K562 (cell line): ENCODE results near the gene BLOC1S3. TPM values are rescaled to one million over a fixed set of nuclear protein-coding genes. Genes with fewer than 3 reads are reported as not detected.

ENCODE experiments used
- ATAC-seq: fragments of 200-7000 bp; cut with Tn5 transposase; 3 replicates; pipeline ENCODE4 v1.9.1; 2020; ENCODE audit warnings: moderate library complexity
- BruUV-seq: library from RNA; stranded (reverse); fragments of 400-500 nt; replicated peaks from 2 replicates; lab custom pipeline; 2021; lab: Mats Ljungman, UMichigan
- CTCF ChIA-PET: fragments of 300-600 bp; formaldehyde crosslinking; extraction: SDS; loops from one replicate; lab custom pipeline; 2021; ENCODE audit warnings: low intra/inter-chr PET ratio; lab: Yijun Ruan, JAX
- POLR2A ChIA-PET: fragments of 300-600, 350-650 bp; sonication (Branson Sonifier 250); formaldehyde crosslinking; extraction: SDS; loops from one replicate; lab custom pipeline; 2021; ENCODE audit warnings: antibody characterized with exemption, inconsistent platforms; lab: Yijun Ruan, JAX
- DNase-seq, 4 experiments: peaks; one replicate each; pipeline versions ENCODE4 v3.0.0 to v3.0.0-alpha.2; 2011 to 2018; ENCODE audit warnings: low spot score in 3 of 4, mixed read lengths in 3 of 4; ENCODE audit errors: extremely low read depth in 1 of 4
- FAIRE-seq: peaks from 2 replicates; lab custom pipeline; 2011; peaks lifted over from hg19 to GRCh38; lab: Jason Lieb, UNC
- H2AFZ ChIP-seq: 2 replicates; pipeline ENCODE4 v1.6.0; 2011; ENCODE audit warnings: low read depth, low read length, control low read depth, inconsistent platforms
- H3K27ac ChIP-seq: fragments of 200-600 bp; 3 replicates; pipeline ENCODE4 v1.8.0; 2011; ENCODE audit warnings: low read depth, mild to moderate bottlenecking, control low read depth, inconsistent platforms, low read length, moderate library complexity, mixed read lengths; ENCODE audit errors: extremely low read depth
- H3K27me3 ChIP-seq, 2 experiments: fragments of 300-600 bp in 1 of 2; 2 replicates in 1 of 2; 3 replicates in 1 of 2; pipeline versions ENCODE4 v1.6.0 to v1.8.0; 2011; ENCODE audit warnings: inconsistent platforms in 2 of 2, low read length in 2 of 2, mild to moderate bottlenecking in 1 of 2, mixed read lengths in 1 of 2, moderate library complexity in 1 of 2; ENCODE audit not compliant: control insufficient read depth in 2 of 2, insufficient read depth in 2 of 2
- H3K36me3 ChIP-seq: fragments of 300-600 bp; 3 replicates; pipeline ENCODE4 v1.8.0; 2011; ENCODE audit warnings: mild to moderate bottlenecking, low read length, inconsistent platforms; ENCODE audit not compliant: control insufficient read depth, insufficient read depth
- H3K4me1 ChIP-seq, 2 experiments: fragments of 200-600 bp in 1 of 2; replicated peaks in 1 of 2; 2 replicates in 1 of 2; 3 replicates in 1 of 2; pipeline versions ENCODE4 v1.5.1 to v1.8.0; 2011; ENCODE audit warnings: inconsistent platforms in 2 of 2, low read length in 2 of 2, mild to moderate bottlenecking in 1 of 2, mixed read lengths in 1 of 2, moderate library complexity in 1 of 2; ENCODE audit not compliant: control insufficient read depth in 2 of 2, insufficient read depth in 2 of 2
- H3K4me2 ChIP-seq: 2 replicates; pipeline ENCODE4 v1.6.1; 2011; ENCODE audit warnings: low read length, control low read depth, inconsistent platforms, mixed read lengths; ENCODE audit not compliant: insufficient read depth
- H3K4me3 ChIP-seq: fragments of 200-600 bp; sonication (generic), shearing (Covaris generic); 2 replicates; pipeline ENCODE4 v1.5.1; 2016; ENCODE audit warnings: control low read depth, inconsistent platforms
- H3K79me2 ChIP-seq: fragments of 200-600 bp; 3 replicates; pipeline ENCODE4 v1.8.0; 2011; ENCODE audit warnings: low read length, inconsistent platforms; ENCODE audit not compliant: control insufficient read depth, insufficient read depth
- H3K9ac ChIP-seq, 2 experiments: 2 replicates each; pipeline versions ENCODE4 v1.6.0 to v1.6.1; 2011; ENCODE audit warnings: low read depth in 2 of 2, low read length in 2 of 2, control low read depth in 1 of 2, inconsistent platforms in 1 of 2, mild to moderate bottlenecking in 1 of 2, mixed read lengths in 1 of 2; ENCODE audit not compliant: insufficient read depth in 1 of 2
- H3K9me1 ChIP-seq: one replicate; pipeline ENCODE4 v1.6.0; 2011; ENCODE audit warnings: inconsistent platforms, mild to moderate bottlenecking, low read length, moderate library complexity; ENCODE audit not compliant: control insufficient read depth, insufficient read depth
- H3K9me3 ChIP-seq: replicated peaks from 2 replicates; pipeline ENCODE4 v1.5.1; 2011; ENCODE audit warnings: low read depth, low read length, inconsistent platforms; ENCODE audit not compliant: control insufficient read depth, insufficient read depth
- H4K20me1 ChIP-seq: replicated peaks from 2 replicates; pipeline ENCODE4 v1.6.1; 2011; ENCODE audit warnings: low read length, inconsistent platforms, mixed read lengths; ENCODE audit not compliant: control insufficient read depth, insufficient read depth
- JUNB ChIP-seq: fragments of 450-650 bp; formaldehyde crosslinking; conservative IDR thresholded peaks from 2 replicates; pipeline ENCODE4 v1.4.0; 2020; ENCODE audit warnings: mild to moderate bottlenecking
- L3MBTL2 ChIP-seq: fragments of 450-650 bp; IDR thresholded peaks from 2 replicates; pipeline ENCODE4 v1.6.1; 2016; ENCODE audit warnings: mild to moderate bottlenecking, moderate library complexity
- NFE2 ChIP-seq: IDR thresholded peaks from 2 replicates; pipeline ENCODE4 v1.6.1; 2014; ENCODE audit warnings: antibody characterized with exemption, low read depth
- PCBP1 ChIP-seq: fragments of 200-400 bp; formaldehyde crosslinking; IDR thresholded peaks from 2 replicates; pipeline ENCODE4 v1.6.1; 2018; ENCODE audit warnings: mild to moderate bottlenecking, low read depth, low read length; ENCODE audit not compliant: poor library complexity, severe bottlenecking
- SNIP1 ChIP-seq: fragments of 450-650 bp; IDR thresholded peaks from 2 replicates; pipeline ENCODE4 v1.7.1; 2017; ENCODE audit warnings: low read depth, mild to moderate bottlenecking
- YY1 ChIP-seq, 3 experiments: IDR thresholded peaks; 2 replicates each; pipeline ENCODE4 v1.6.1; 2011; ENCODE audit warnings: low read length in 2 of 3, mild to moderate bottlenecking in 2 of 3, moderate library complexity in 2 of 3, borderline replicate concordance in 1 of 3, control low read depth in 1 of 3, low read depth in 1 of 3; ENCODE audit not compliant: insufficient read depth in 3 of 3, insufficient replicate concordance in 2 of 3, control insufficient read depth in 1 of 3, insufficient read length in 1 of 3; ENCODE audit errors: extremely low read depth in 1 of 3
- WGBS: fragments of 100-300 bp; shearing (Covaris generic); methylation state at CpG from one replicate; pipeline ENCODE4 v1.1.6; 2016; ENCODE audit warnings: low coverage, mixed read lengths; ENCODE audit not compliant: insufficient coverage; ENCODE audit errors: missing lambda C conversion rate; 5-methylcytosine and 5-hydroxymethylcytosine counted together
- in situ Hi-C: fragments of 300-500 bp; cut with MboI; formaldehyde crosslinking; loops from 4 replicates; pipeline ENCODE4 v1.15.0; 2018; ENCODE audit warnings: inconsistent platforms, mixed read lengths
- intact Hi-C: fragments of 100-400 bp; cut with micrococcal nuclease; formaldehyde crosslinking; loops from 2 replicates; pipeline ENCODE4 v1.14.2; 2022
- polyA plus RNA-seq, 8 experiments: library from polyadenylated mRNA; depleted of rRNA in 4 of 8; stranded (reverse) in 5 of 8; unstranded in 3 of 8; fragments of >200 nt; fragmentation: Nextera tagmentation in 2 of 8; fragmentation: Illumina TruSeq in 1 of 8; extraction: Ambion mirVana in 2 of 8; extraction: Trizol in 1 of 8; gene quantifications; 2 replicates each; pipeline versions ENCODE4 v1.2.1 to v1.2.3, GENCODE V29; 2011 to 2014; ENCODE audit warnings: inconsistent platforms in 1 of 8, missing spikeins in 1 of 8
- total RNA-seq, 7 experiments: library from RNA; depleted of rRNA in 6 of 7; stranded (reverse); fragments of >200 nt in 6 of 7; fragmentation: Illumina TruSeq in 2 of 7; extraction: Trizol in 2 of 7; gene quantifications; 2 replicates each; pipeline versions ENCODE4 v1.2.1 to v1.2.3, GENCODE V29; 2011 to 2021; ENCODE audit warnings: low replicate concordance in 1 of 7
- TF ChIP-seq, protein P1 (sequence below), 2 experiments: fragments of 150-350 bp in 1 of 2; IDR thresholded peaks; 2 replicates each; pipeline ENCODE4 v1.6.1; 2012 to 2016; ENCODE audit warnings: low read depth in 2 of 2, low read length in 2 of 2, mild to moderate bottlenecking in 1 of 2, moderate library complexity in 1 of 2

Gene BLOC1S3
- total and polyA plus RNA-seq, 9 of the 15 experiments (the other 6 are each of a cell fraction or from before 2014, with no cell fraction given): 3.9 to 20.2 (median 10.4) TPM

DNA sequence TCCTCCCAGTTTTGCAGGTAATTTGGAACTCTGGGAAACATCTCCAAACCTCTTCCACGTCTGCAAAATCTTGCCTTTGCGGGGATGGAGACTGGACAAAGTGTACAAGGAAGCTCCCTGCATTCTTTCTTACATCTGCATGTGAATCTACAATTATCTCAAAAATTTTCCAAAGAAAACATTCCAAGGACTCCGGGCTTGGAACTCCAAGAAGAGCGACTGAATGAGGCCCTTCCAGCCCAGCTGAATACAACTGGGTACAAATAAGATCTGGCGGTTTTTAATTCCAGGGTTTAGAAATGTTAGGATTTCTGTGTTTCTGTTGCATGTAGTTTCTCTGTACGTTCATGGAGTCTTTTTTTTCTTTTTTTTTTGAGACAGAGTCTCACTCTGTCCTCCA lies 38.1 kb downstream of the BLOC1S3 start:
- intact Hi-C loops (no loop called here), in situ Hi-C loops (no loop called here)
- FAIRE-seq: no peak
- no peaks in the 10 kb centered on the region for H3K79me2 ChIP-seq
- DNase-seq: no peak
- POLR2A ChIA-PET: no interaction called here
- ATAC-seq: no peak
- H3K9me1 ChIP-seq: no peaks in the 10 kb centered on the region
- no peak overlapping the region for H3K9ac ChIP-seq
- no peak overlapping the region for H3K4me2 ChIP-seq
- H4K20me1 ChIP-seq: no peaks in the 10 kb centered on the region
- no peak for TF ChIP-seq NFE2
- TF ChIP-seq SNIP1: no peak
- no peak for TF ChIP-seq L3MBTL2
- TF ChIP-seq PCBP1: no peak
- TF ChIP-seq, protein P1, sequence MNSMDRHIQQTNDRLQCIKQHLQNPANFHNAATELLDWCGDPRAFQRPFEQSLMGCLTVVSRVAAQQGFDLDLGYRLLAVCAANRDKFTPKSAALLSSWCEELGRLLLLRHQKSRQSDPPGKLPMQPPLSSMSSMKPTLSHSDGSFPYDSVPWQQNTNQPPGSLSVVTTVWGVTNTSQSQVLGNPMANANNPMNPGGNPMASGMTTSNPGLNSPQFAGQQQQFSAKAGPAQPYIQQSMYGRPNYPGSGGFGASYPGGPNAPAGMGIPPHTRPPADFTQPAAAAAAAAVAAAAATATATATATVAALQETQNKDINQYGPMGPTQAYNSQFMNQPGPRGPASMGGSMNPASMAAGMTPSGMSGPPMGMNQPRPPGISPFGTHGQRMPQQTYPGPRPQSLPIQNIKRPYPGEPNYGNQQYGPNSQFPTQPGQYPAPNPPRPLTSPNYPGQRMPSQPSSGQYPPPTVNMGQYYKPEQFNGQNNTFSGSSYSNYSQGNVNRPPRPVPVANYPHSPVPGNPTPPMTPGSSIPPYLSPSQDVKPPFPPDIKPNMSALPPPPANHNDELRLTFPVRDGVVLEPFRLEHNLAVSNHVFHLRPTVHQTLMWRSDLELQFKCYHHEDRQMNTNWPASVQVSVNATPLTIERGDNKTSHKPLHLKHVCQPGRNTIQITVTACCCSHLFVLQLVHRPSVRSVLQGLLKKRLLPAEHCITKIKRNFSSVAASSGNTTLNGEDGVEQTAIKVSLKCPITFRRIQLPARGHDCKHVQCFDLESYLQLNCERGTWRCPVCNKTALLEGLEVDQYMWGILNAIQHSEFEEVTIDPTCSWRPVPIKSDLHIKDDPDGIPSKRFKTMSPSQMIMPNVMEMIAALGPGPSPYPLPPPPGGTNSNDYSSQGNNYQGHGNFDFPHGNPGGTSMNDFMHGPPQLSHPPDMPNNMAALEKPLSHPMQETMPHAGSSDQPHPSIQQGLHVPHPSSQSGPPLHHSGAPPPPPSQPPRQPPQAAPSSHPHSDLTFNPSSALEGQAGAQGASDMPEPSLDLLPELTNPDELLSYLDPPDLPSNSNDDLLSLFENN (IDR thresholded peaks at IDR 0.05; ENCODE audit: low read depth in 2 of 2, low read length in 2 of 2): no peak
- no peak for TF ChIP-seq YY1 (IDR thresholded peaks at IDR 0.05; ENCODE audit: borderline replicate concordance in 1 of 3, control insufficient read depth in 1 of 3, extremely low read depth in 1 of 3, insufficient read depth in 3 of 3, insufficient read length in 1 of 3, insufficient replicate concordance in 2 of 3, low read depth in 1 of 3, low read length in 2 of 3)
- TF ChIP-seq JUNB: no peak
- H3K4me1 ChIP-seq: peaks cover 11 to 31% of the 10 kb centered on the region in 2 experiments; a peak in 4 of 5 replicates
- CTCF ChIA-PET: no interaction called here
- H2AFZ ChIP-seq: no peak overlapping the region
- no peaks in the 10 kb centered on the region; the same call in 2 of the 3 replicates for H3K36me3 ChIP-seq
- no TSS peak for BruUV-seq
- no peaks in the 10 kb centered on the region for H3K27me3 ChIP-seq
- H3K27ac ChIP-seq: no peak overlapping the region
- no peak overlapping the region for H3K4me3 ChIP-seq
- H3K9me3 ChIP-seq: no peaks in the 10 kb centered on the region
- 59% methylated on average over 6 of the region's 6 CpGs for WGBS
